Esophagus (tissue), 2 donors: ENCODE data around the gene NDUFS4. TPM values are rescaled to one million over a fixed set of nuclear protein-coding genes. Genes with fewer than 3 reads are reported as not detected.
"Not testable (repeated sequence)": the region's sequence is repeated elsewhere in the genome, so short reads cannot be mapped to it uniquely, and the experiment has no call there.

Experiments
- H3K27ac ChIP-seq, 2 donors: one replicate each; pipeline ENCODE4 v1.5.1; 2013; ENCODE audit warnings: low read depth in 2 of 2, mild to moderate bottlenecking in 2 of 2, inconsistent platforms in 1 of 2, low read length in 1 of 2, moderate library complexity in 1 of 2
- H3K27me3 ChIP-seq, 2 donors: one replicate each; pipeline ENCODE4 v1.6.1; 2013; ENCODE audit warnings: low read length in 2 of 2, control low read depth in 1 of 2, mild to moderate bottlenecking in 1 of 2; ENCODE audit not compliant: insufficient read depth in 2 of 2, control insufficient read depth in 1 of 2
- H3K36me3 ChIP-seq, 2 donors: one replicate each; pipeline ENCODE4 v1.6.1; 2013; ENCODE audit warnings: low read length in 1 of 2; ENCODE audit not compliant: control insufficient read depth in 2 of 2, insufficient read depth in 2 of 2
- H3K4me1 ChIP-seq, 2 donors: one replicate each; pipeline ENCODE4 v1.6.1; 2013; ENCODE audit warnings: low read length in 1 of 2; ENCODE audit not compliant: control insufficient read depth in 2 of 2, insufficient read depth in 2 of 2
- H3K4me3 ChIP-seq, 2 donors: one replicate each; pipeline ENCODE4 v1.5.1; 2013; ENCODE audit warnings: low read length in 2 of 2, mild to moderate bottlenecking in 2 of 2, low read depth in 1 of 2, moderate library complexity in 1 of 2
- H3K9me3 ChIP-seq, 2 donors: one replicate each; pipeline ENCODE4 v1.6.1; 2013; ENCODE audit warnings: mild to moderate bottlenecking in 2 of 2, low read depth in 1 of 2, low read length in 1 of 2, moderate library complexity in 1 of 2; ENCODE audit not compliant: control insufficient read depth in 2 of 2, insufficient read depth in 1 of 2
- WGBS, 2 donors: extraction: QIAGEN DNeasy Blood & Tissue Kit; methylation state at CpG; one replicate each; pipeline ENCODE4 v1.1.7; 2013; 5-methylcytosine and 5-hydroxymethylcytosine counted together
- polyA plus RNA-seq, 2 donors: library from polyadenylated mRNA; stranded (reverse); fragments of 200-250 nt; gene quantifications; one replicate each; pipeline ENCODE4 v1.2.3, GENCODE V29; 2013
- donor health status: healthy with polysubstance abuse.
- donor health status: Bipolar disorder and iron deficiency.

Gene NDUFS4
- polyA plus RNA-seq, 2 donors = 39.0 to 90.3 TPM

- Histone ChIP-seq H3K27me3 (no peaks in the 10 kb centered on the region), H3K36me3 (no peaks in the 10 kb centered on the region), H3K4me3 (no peak overlapping the region), H3K9me3 (no peaks in the 10 kb centered on the region), H3K4me1 (no peaks in the 10 kb centered on the region), H3K27ac (no peak overlapping the region)
- 86 to 89% methylated on average over 4 of the region's 4 CpGs for WGBS, 2 donors
These were observed 13.2 kb upstream of the NDUFS4 start for GRCh38 chr5:53547226-53547625.

DNA sequence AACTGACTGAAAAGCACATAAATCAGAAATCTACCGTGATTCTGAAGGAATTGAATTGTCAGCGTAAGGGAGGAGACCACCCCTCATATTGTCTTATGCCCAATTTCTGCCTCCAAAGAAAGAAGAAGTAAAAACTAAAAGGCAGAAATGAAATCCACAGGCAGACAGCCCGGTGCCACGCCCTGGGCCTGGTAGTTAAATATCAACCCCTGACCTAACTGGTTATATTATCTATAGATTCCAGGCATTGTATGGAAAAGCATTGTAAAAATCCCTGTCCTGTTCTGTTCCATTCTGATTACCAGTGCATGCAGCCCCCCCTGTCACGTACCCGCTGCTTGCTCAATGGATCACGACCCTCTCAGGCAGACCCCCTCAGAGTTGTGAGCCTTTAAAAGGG is 11.9 kb upstream of the NDUFS4 start:
- not testable (repeated sequence) for H3K4me3 ChIP-seq, H3K27ac ChIP-seq, H3K36me3 ChIP-seq, H3K9me3 ChIP-seq, H3K27me3 ChIP-seq, H3K4me1 ChIP-seq
- 93% methylated on average over 7 of the region's 7 CpGs for WGBS, 2 donors

DNA sequence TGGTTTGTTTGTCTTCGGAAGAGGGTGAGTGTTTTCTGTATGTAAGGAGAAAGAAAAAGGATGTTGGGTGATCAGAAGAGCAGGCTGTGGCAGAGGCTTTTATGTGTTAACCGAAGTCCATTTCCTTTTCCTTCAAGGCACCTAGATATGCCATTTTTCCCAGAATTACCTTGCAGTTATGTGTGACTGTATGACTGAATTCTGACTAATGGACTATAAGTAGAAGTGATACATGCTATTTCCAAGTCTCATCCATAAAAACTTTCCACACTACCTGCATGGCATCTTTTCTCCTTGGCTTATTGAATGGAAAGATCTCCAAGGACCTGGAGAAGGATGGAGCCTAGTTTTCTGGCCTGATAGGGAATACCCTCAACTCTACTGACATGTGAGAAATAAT is 10.6 kb upstream of the NDUFS4 start:
- WGBS, 2 donors = 92 to 93% methylated on average over 2 of the region's 2 CpGs
- H3K9me3 ChIP-seq = no peaks in the 10 kb centered on the region
- H3K36me3 ChIP-seq = no peaks in the 10 kb centered on the region
- no peaks in the 10 kb centered on the region for H3K27me3 ChIP-seq
- H3K4me3 ChIP-seq = no peak overlapping the region
- H3K27ac ChIP-seq = no peak overlapping the region
- no peaks in the 10 kb centered on the region for H3K4me1 ChIP-seq

DNA sequence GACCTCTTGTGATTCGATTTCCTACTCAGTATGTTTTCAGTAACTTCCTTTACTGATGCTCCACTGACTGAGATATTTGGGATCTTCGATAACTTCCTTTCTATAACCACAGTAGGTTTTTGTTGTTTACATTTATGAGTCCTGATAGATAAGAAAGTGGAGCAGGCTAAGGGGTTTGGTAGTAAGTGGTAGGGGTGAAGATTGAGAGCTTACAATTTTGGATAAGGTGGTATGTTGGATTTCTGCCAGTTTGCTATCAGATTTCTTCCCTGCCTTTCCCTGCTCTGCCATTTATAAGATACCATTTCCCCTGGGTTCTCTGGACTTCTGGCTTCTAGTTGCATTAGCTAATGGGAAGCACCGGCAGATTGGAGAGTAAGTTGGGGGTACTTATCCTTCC is 7.9 kb upstream of the NDUFS4 start:
- Histone ChIP-seq H3K9me3 (no peaks in the 10 kb centered on the region), H3K27ac (no peak overlapping the region), H3K27me3 (no peaks in the 10 kb centered on the region), H3K4me3 (no peak overlapping the region), H3K36me3 (no peaks in the 10 kb centered on the region), H3K4me1 (no peaks in the 10 kb centered on the region)
- WGBS, 2 donors = 56 to 76% methylated on average over 3 of the region's 3 CpGs

DNA sequence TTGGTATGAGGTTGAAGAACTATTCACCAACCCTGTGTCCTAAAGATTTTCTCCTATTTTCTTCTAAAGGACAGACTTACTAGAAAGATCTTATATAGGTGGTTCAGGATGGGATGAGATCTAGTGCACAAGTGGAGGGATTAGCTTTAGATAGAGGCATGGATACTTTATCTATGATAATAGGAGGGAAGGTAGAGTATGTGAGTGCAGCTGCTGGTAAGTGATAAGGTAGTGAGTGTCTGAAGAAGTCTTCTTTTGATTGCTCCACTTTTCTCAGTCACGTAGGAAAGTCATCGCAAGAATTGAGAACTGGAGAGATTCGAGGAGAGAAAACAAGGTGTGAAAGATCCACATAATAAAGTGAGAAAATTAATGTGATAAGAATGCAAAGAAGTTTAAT is 6.0 kb upstream of the NDUFS4 start:
- H3K36me3 ChIP-seq = no peaks in the 10 kb centered on the region
- H3K27ac ChIP-seq = no peak overlapping the region
- WGBS, 2 donors = 91 to 92% methylated on average over 3 of the region's 3 CpGs
- H3K27me3 ChIP-seq = no peaks in the 10 kb centered on the region
- no peaks in the 10 kb centered on the region for H3K4me1 ChIP-seq
- no peaks in the 10 kb centered on the region for H3K9me3 ChIP-seq
- no peak overlapping the region for H3K4me3 ChIP-seq

GRCh38 chr5:53555160-53555559 is 5.3 kb upstream of the NDUFS4 start:
- H3K4me3 ChIP-seq = no peak overlapping the region
- H3K4me1 ChIP-seq = no peaks in the 10 kb centered on the region
- no peaks in the 10 kb centered on the region for H3K9me3 ChIP-seq
- no peaks in the 10 kb centered on the region for H3K27me3 ChIP-seq
- no peak overlapping the region for H3K27ac ChIP-seq
- no peaks in the 10 kb centered on the region for H3K36me3 ChIP-seq

DNA sequence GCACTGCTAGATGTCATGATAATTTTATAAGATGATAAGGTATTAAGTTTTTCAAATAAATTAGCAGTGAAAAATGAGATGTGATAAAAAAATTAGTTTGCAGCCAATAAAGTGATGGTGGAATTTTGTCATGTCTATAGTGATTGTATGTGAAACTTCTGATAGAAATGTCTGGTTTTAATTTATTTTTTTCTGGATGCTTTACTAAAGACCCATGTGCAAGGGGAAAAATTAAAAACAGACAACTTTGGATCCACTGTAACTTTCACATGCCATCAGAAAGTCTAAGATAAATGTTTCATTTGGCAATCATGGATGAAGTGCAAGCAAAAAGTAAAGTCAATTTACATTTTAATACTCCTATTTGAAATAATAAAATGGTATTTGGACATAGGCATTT is 4.4 kb upstream of the NDUFS4 start:
- Histone ChIP-seq H3K9me3 (no peaks in the 10 kb centered on the region), H3K27ac (no peak overlapping the region), H3K4me1 (no peaks in the 10 kb centered on the region), H3K27me3 (no peaks in the 10 kb centered on the region), H3K4me3 (no peak overlapping the region), H3K36me3 (no peaks in the 10 kb centered on the region)

GRCh38 chr5:53557386-53557785 is 3.1 kb upstream of the NDUFS4 start:
- H3K4me1 ChIP-seq = no peaks in the 10 kb centered on the region
- no peaks in the 10 kb centered on the region for H3K36me3 ChIP-seq
- H3K27me3 ChIP-seq = no peaks in the 10 kb centered on the region
- no peak overlapping the region for H3K27ac ChIP-seq
- H3K9me3 ChIP-seq = no peaks in the 10 kb centered on the region
- WGBS, 2 donors = 70 to 89% methylated on average over 2 of the region's 2 CpGs
- no peak overlapping the region for H3K4me3 ChIP-seq

DNA sequence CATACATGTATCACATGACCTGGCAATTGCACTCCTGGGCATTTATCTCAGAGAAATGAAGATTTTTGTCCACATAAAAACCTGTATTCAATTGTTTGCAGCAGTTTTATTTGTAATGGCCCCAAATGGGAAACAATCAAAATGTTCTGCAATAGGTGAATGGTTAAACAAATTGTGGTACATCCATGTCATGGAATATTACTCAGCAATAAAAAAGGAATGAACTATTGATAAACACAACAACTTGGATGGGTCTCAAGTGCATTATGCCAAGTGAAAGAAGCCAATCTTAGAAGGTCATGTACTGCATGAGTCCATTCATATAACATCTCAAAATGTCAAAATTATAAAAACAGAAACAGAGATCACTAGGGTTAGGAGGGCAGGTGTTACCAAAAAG is 1.5 kb upstream of the NDUFS4 start:
- H3K27me3 ChIP-seq = no peaks in the 10 kb centered on the region
- no peaks in the 10 kb centered on the region for H3K4me1 ChIP-seq
- no peak overlapping the region for H3K27ac ChIP-seq
- H3K9me3 ChIP-seq = no peaks in the 10 kb centered on the region
- no peak overlapping the region for H3K4me3 ChIP-seq
- no peaks in the 10 kb centered on the region for H3K36me3 ChIP-seq

GRCh38 chr5:53560028-53560427 is 411 bp upstream of the NDUFS4 start:
- Histone ChIP-seq H3K27ac (no peak overlapping the region), H3K9me3 (no peaks in the 10 kb centered on the region), H3K4me1 (peaks cover 0 to 3% of the 10 kb centered on the region in 2 donors), H3K27me3 (no peaks in the 10 kb centered on the region), H3K4me3 (peak overlapping the region; percentile 97 to 99), H3K36me3 (no peaks in the 10 kb centered on the region)
- WGBS, 2 donors = 15 to 20% methylated on average over 5 of the region's 5 CpGs
